ENCODE measurements around the gene STAB2.

STAB2 gene

GRCh38 chr12:103751171-103751570 is 164.1 kb downstream of the STAB2 start:
- no peak for DNase-seq

GRCh38 chr12:103751600-103751999 is 164.5 kb downstream of the STAB2 start:
- no peak for DNase-seq

GRCh38 chr12:103755425-103755824 is 168.4 kb downstream of the STAB2 start:
- no peak for DNase-seq

GRCh38 chr12:103756443-103756842 is 169.4 kb downstream of the STAB2 start:
- DNase-seq = no peak

GRCh38 chr12:103757248-103757647 is 170.2 kb downstream of the STAB2 start:
- no peak for DNase-seq

GRCh38 chr12:103758310-103759089 is 171.4 kb downstream of the STAB2 start:
- no peak for DNase-seq

GRCh38 chr12:103762473-103762872 is 175.4 kb downstream of the STAB2 start:
- DNase-seq = no peak

GRCh38 chr12:103765322-103765721 is 178.2 kb downstream of the STAB2 start:
- no peak for DNase-seq

- DNase-seq = no peak
These were observed 179.0 kb downstream of the STAB2 start for GRCh38 chr12:103766028-103766427.

- DNase-seq = no peak
These were observed 181.5 kb downstream of the STAB2 start for GRCh38 chr12:103768467-103769123.

- no peak for DNase-seq
These were observed 182.3 kb downstream of the STAB2 start for GRCh38 chr12:103769240-103769945.

- peak; percentile 4 for DNase-seq
These were observed 184.4 kb downstream of the STAB2 start for GRCh38 chr12:103771466-103771865.

- no peak for DNase-seq
These were observed 185.5 kb downstream of the STAB2 start for GRCh38 chr12:103772367-103773108.

GRCh38 chr12:103773109-103773910 is 186.2 kb downstream of the STAB2 start:
- DNase-seq = no peak

GRCh38 chr12:103774977-103775560 is 188.0 kb downstream of the STAB2 start:
- DNase-seq = no peak

GRCh38 chr12:103778781-103779180 is 191.7 kb downstream of the STAB2 start:
- no peak for DNase-seq

- no peak for DNase-seq
These were observed 192.5 kb downstream of the STAB2 start for GRCh38 chr12:103779410-103780092.

GRCh38 chr12:103780093-103780440 is 193.0 kb downstream of the STAB2 start:
- DNase-seq = no peak

GRCh38 chr12:103780992-103781391 is 193.9 kb downstream of the STAB2 start:
- DNase-seq = no peak

- DNase-seq = no peak
These were observed 195.3 kb downstream of the STAB2 start for GRCh38 chr12:103782399-103782798.
